CD1c-positive myeloid dendritic cell (primary cell): ENCODE results near the gene ARL2BP.

Experiments used
- DNase-seq: peaks from one replicate; pipeline ENCODE4 v3.0.0-alpha.2; 2016; ENCODE audit errors: extremely low spot score

The ARL2BP gene

GRCh38 chr16:57235128-57236021, 9.7 kb upstream of the ARL2BP start:
- peak; percentile 12 for DNase-seq

GRCh38 chr16:57236022-57236350, 9.1 kb upstream of the ARL2BP start:
- no peak for DNase-seq

DNA sequence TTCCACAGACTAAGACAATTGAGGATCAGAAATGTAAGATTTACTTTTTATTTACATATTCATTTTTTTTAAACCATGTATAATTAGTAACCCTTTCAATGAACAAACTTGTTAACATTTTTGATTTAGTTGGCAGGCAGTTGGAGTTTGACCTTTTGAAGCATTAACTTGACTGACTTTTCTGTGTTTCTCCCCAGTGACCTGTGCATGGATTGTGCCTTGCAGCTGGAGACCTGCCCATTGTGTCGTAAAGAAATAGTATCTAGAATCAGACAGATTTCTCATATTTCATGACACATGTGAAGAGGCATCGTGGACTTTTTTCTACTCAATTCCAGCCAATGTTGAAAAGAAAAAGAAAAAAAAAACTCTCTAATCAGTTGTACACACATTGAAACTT, 6.4 kb upstream of the ARL2BP start:
- DNase-seq: no peak

- DNase-seq: no peak
Observed at GRCh38 chr16:57239107-57239506, 6.0 kb upstream of the ARL2BP start.

DNA sequence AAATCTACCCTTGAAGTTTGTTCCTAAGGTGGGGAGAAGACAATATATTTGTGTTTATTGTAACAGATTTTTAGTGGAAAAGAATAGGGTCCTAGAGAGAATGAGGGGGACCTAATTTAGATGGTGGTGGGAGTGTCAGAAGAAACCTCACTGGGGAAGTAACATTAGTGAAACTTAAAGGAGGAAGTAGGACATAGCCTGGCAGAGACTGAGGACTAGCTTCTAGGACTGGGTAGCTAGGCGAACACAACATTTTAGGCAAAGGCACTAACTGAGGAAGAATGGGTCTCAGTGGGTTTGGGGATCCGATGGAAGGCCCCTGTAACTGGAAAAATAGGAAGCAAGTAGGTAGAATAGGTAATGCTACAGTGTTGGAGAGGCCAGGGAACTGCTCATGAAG, 4.2 kb upstream of the ARL2BP start:
- DNase-seq: peak; percentile 60

- no peak for DNase-seq
Observed at GRCh38 chr16:57242650-57243049, 2.4 kb upstream of the ARL2BP start.

DNA sequence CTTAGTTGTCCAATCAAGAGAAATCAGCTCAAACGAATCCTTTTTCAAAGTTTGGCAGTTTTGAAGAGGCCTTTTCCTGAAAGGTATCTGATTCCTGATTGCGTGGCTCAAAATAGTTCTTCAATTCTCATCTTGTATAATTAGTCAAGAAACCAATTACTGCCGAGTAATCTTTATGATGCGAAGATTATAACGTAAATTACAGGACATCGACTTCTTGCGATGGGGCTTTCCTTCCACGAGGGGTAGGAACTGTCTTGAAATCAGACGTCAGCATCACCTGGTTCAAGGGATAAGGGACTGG, 644 bp upstream of the ARL2BP start:
- DNase-seq: no peak

GRCh38 chr16:57245472-57246113, 534 bp downstream of the ARL2BP start:
- DNase-seq: peak; percentile 9

DNA sequence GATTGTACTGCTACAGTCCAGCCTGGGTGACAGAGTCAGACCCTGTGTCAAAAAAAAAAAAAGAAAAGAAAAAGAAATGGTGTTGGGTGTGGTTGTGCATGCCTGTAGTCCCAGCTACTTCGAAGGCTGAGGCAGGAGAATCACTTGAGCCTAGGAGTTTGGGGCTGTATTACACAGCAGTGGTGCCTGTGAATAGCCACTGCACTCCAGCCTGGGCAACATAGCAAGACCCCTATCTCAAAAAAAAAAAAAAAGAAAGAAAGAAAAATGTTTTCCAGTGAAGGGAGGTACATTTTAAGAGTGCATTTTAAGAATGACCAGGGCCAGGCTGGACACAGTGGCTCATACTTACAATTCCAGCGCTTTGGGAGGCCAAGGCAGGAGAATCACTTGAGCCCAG, 6.3 kb downstream of the ARL2BP start:
- no peak for DNase-seq

- DNase-seq: no peak
Observed at GRCh38 chr16:57252148-57252721, 7.2 kb downstream of the ARL2BP start.

DNA sequence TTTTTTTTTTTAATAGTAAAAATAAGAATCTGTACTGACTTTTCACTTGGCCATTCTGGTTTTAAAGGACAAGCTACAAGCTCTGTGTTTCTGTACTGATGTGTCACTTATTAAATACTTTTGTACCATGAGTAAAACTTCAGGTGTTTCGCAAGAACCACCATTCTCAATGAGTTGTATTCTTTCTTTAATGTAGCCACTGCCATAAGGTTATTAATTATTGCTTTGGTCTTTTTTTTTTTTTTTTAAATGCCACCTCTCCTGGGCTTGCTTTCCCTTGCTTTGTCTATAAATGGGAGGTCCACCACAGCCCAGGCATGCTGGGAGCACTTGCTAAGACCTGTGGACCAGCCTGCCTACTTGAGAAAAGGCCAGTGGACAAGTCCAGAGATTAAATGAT, 8.4 kb downstream of the ARL2BP start:
- no peak for DNase-seq

DNA sequence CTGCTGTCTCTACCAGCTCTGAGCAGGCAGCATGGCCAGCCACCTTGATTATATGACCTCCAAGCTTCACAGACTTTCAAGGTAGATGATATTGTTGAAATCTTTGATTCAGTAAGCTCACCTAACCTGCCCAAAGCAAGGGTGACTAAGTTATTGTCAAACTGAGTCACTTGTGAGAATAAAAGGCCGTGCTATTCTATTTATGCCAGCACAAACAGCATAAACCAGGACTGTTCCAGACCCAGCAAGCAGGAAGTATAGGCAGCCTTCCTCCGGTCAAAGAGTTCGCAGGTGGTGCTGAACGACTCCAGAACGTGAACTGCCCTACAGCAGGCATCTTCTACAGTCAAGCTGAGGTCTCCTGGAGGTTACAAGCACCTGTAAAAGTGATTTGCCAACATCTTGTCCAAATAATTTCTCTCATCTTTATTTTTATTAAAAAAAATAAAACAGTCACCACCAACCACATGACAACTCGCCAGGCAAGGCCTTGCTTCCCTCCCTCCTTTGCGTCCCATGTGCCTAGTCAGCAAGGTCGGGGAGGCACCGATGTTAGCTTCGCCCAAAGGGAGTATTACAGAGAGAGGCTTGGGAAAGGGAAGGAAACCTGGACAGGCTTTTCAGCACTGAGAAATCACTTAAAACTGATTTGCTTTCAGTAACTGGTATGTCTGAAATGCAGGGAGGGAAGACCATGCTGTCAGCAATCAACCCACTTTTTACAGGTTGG, 10.8 kb downstream of the ARL2BP start:
- no peak for DNase-seq

GRCh38 chr16:57256601-57257395, 11.7 kb downstream of the ARL2BP start:
- no peak for DNase-seq

GRCh38 chr16:57257455-57258070, 12.5 kb downstream of the ARL2BP start:
- DNase-seq: no peak

- DNase-seq: no peak
Observed at GRCh38 chr16:57258226-57258909, 13.3 kb downstream of the ARL2BP start.

GRCh38 chr16:57258910-57259475, 13.9 kb downstream of the ARL2BP start:
- no peak for DNase-seq

GRCh38 chr16:57260294-57260929, 15.4 kb downstream of the ARL2BP start:
- DNase-seq: no peak

- no peak for DNase-seq
Observed at GRCh38 chr16:57261806-57262205, 16.7 kb downstream of the ARL2BP start.

- no peak for DNase-seq
Observed at GRCh38 chr16:57262841-57263540, 17.9 kb downstream of the ARL2BP start.
